HCT116 (cell line): ENCODE data around the gene ESYT3. TPM values are rescaled to one million over a fixed set of nuclear protein-coding genes. Genes with fewer than 3 reads are reported as not detected.

Experiments used
- ATAC-seq: fragments of 200-7000 bp; cut with Tn5 transposase; 2 replicates; pipeline ENCODE4 v1.9.1; 2020; ENCODE audit warnings: mild to moderate bottlenecking, moderate library complexity
- BruUV-seq: library from RNA; stranded (reverse); fragments of 400-500 nt; replicated peaks from 2 replicates; lab custom pipeline; 2021; lab: Mats Ljungman, UMichigan
- CTCF ChIA-PET: fragments of 300-600 bp; sonication (Branson Sonifier 250); formaldehyde crosslinking; loops from one replicate; lab custom pipeline; 2021; ENCODE audit warnings: antibody characterized with exemption; lab: Charles Lee
- POLR2A ChIA-PET: fragments of 300-600, 350-600 bp; sonication (Branson Sonifier 250); formaldehyde crosslinking; loops from one replicate; lab custom pipeline; 2021; ENCODE audit warnings: antibody characterized with exemption; lab: Charles Lee
- RAD21 ChIA-PET, 2 experiments: fragments of 300-600 bp; sonication (Branson Sonifier 250); formaldehyde crosslinking; loops; one replicate each; lab custom pipeline; 2023; ENCODE audit warnings: low total read pairs in 2 of 2; ENCODE audit not compliant: uncharacterized antibody in 2 of 2, unreplicated experiment in 2 of 2, low non-redundant PET in 1 of 2; lab: Charles Lee
- DNase-seq: peaks from one replicate; pipeline ENCODE4 v3.0.0-alpha.2; 2010; ENCODE audit warnings: low read depth, low spot score
- H2AFZ ChIP-seq: fragments of 200-600 bp; shearing (Covaris generic), sonication (generic); 2 replicates; pipeline ENCODE4 v1.6.1; 2017; ENCODE audit warnings: low read depth, mixed run types, mixed read lengths, antibody characterized with exemption, low read length; ENCODE audit not compliant: poor library complexity, severe bottlenecking
- H3K27ac ChIP-seq: 2 replicates; pipeline ENCODE4 v1.5.1; 2012; ENCODE audit warnings: low read depth, low read length
- H3K27me3 ChIP-seq: fragments of 200-600 bp; sonication (generic); 2 replicates; pipeline ENCODE4 v1.6.1; 2016; ENCODE audit warnings: mixed run types, low read length, mixed read lengths; ENCODE audit not compliant: insufficient read depth
- H3K36me3 ChIP-seq, 2 experiments: fragments of 200-500 bp in 1 of 2; fragments of 200-600 bp in 1 of 2; sonication (Bioruptor generic) in 1 of 2; sonication (generic) in 1 of 2; 2 replicates each; pipeline versions ENCODE4 v1.5.1 to v1.6.1; 2014 to 2016; ENCODE audit warnings: low read length in 2 of 2, inconsistent platforms in 1 of 2, mixed read lengths in 1 of 2, mixed run types in 1 of 2; ENCODE audit not compliant: insufficient read depth in 2 of 2, control insufficient read depth in 1 of 2
- H3K4me1 ChIP-seq, 2 experiments: fragments of 200-600 bp in 1 of 2; sonication (generic) in 1 of 2; 2 replicates each; pipeline versions ENCODE4 v1.5.1 to v1.6.1; 2012 to 2017; ENCODE audit warnings: low read length in 2 of 2, inconsistent platforms in 1 of 2, mild to moderate bottlenecking in 1 of 2, mixed read lengths in 1 of 2, mixed run types in 1 of 2, moderate library complexity in 1 of 2; ENCODE audit not compliant: insufficient read depth in 2 of 2, control insufficient read depth in 1 of 2
- H3K4me2 ChIP-seq: fragments of 200-600 bp; sonication (generic); 2 replicates; pipeline ENCODE4 v1.6.1; 2017; ENCODE audit warnings: mixed run types, low read length, mixed read lengths
- H3K4me3 ChIP-seq, 2 experiments: fragments of 200-600 bp in 1 of 2; sonication (generic) in 1 of 2; replicated peaks in 1 of 2; 2 replicates each; pipeline ENCODE4 v1.5.1; 2011 to 2016; ENCODE audit warnings: low read length in 2 of 2, control low read depth in 1 of 2, low read depth in 1 of 2, mild to moderate bottlenecking in 1 of 2, mixed read lengths in 1 of 2, mixed run types in 1 of 2
- H3K79me2 ChIP-seq: fragments of 200-600 bp; sonication (generic); 2 replicates; pipeline ENCODE4 v1.6.1; 2017; ENCODE audit warnings: mild to moderate bottlenecking, mixed run types, low read length, moderate library complexity, mixed read lengths; ENCODE audit not compliant: insufficient read depth
- H3K9ac ChIP-seq: fragments of 200-600 bp; sonication (generic); 2 replicates; pipeline ENCODE4 v1.6.1; 2016; ENCODE audit warnings: low read length, mixed read lengths
- H3K9me2 ChIP-seq: fragments of 200-600 bp; sonication (generic), shearing (Covaris generic); 2 replicates; pipeline ENCODE4 v1.6.1; 2017; ENCODE audit warnings: mixed run types, mild to moderate bottlenecking, moderate library complexity; ENCODE audit not compliant: insufficient read depth
- H3K9me3 ChIP-seq, 2 experiments: fragments of 200-500 bp in 1 of 2; fragments of 200-600 bp in 1 of 2; sonication (Bioruptor generic) in 1 of 2; sonication (generic) in 1 of 2; 2 replicates each; pipeline ENCODE4 v1.6.1; 2014 to 2017; ENCODE audit warnings: low read length in 2 of 2, mixed read lengths in 2 of 2, inconsistent platforms in 1 of 2, low read depth in 1 of 2, mild to moderate bottlenecking in 1 of 2, mixed run types in 1 of 2, moderate library complexity in 1 of 2; ENCODE audit not compliant: control insufficient read depth in 1 of 2, insufficient read depth in 1 of 2
- H4K20me1 ChIP-seq: fragments of 200-600 bp; sonication (generic), shearing (Covaris generic); 2 replicates; pipeline ENCODE4 v1.6.1; 2017; ENCODE audit warnings: mixed run types, mild to moderate bottlenecking, moderate library complexity; ENCODE audit not compliant: insufficient read depth
- CBX3 ChIP-seq: IDR thresholded peaks from 2 replicates; pipeline ENCODE4 v1.6.1; 2012; ENCODE audit warnings: low read depth
- CEBPB ChIP-seq: IDR thresholded peaks from 2 replicates; pipeline ENCODE4 v1.6.1; 2012; ENCODE audit warnings: low read depth
- CTCF ChIP-seq, 3 experiments: fragments of 200-600 bp in 1 of 3; sonication (generic) in 1 of 3; IDR thresholded peaks in 2 of 3; conservative IDR thresholded peaks in 1 of 3; 2 replicates each; pipeline ENCODE4 v1.5.1; 2012 to 2017; ENCODE audit warnings: low read depth in 2 of 3, low read length in 2 of 3, antibody characterized with exemption in 1 of 3, borderline replicate concordance in 1 of 3, control low read depth in 1 of 3, mild to moderate bottlenecking in 1 of 3, mixed read lengths in 1 of 3, mixed run types in 1 of 3, moderate library complexity in 1 of 3; ENCODE audit not compliant: insufficient read depth in 1 of 3
- EGR1 ChIP-seq: IDR thresholded peaks from 2 replicates; pipeline ENCODE4 v1.6.1; 2012; ENCODE audit warnings: low read depth
- EZH2 ChIP-seq: fragments of 200-600 bp; sonication (generic); IDR thresholded peaks from 2 replicates; pipeline ENCODE4 v1.6.1; 2017; ENCODE audit warnings: antibody characterized with exemption, mixed run types
- FOSL1 ChIP-seq: IDR thresholded peaks from 2 replicates; pipeline ENCODE4 v1.6.1; 2012; ENCODE audit warnings: low read depth
- JUND ChIP-seq: IDR thresholded peaks from 2 replicates; pipeline ENCODE4 v1.6.1; 2012
- POLR2A ChIP-seq: IDR thresholded peaks from 2 replicates; pipeline ENCODE4 v1.7.0; 2011; ENCODE audit warnings: borderline replicate concordance; ENCODE audit not compliant: insufficient read depth, insufficient read length; ENCODE audit errors: extremely low read depth
- POLR2AphosphoS5 ChIP-seq: IDR thresholded peaks from 2 replicates; pipeline ENCODE4 v1.6.1; 2011; ENCODE audit warnings: mild to moderate bottlenecking, low read depth, low read length, moderate library complexity
- RAD21 ChIP-seq: IDR thresholded peaks from 2 replicates; pipeline ENCODE4 v1.6.1; 2012; ENCODE audit warnings: low read depth, mild to moderate bottlenecking
- SP1 ChIP-seq: IDR thresholded peaks from 2 replicates; pipeline ENCODE4 v1.6.1; 2012; ENCODE audit warnings: low read depth
- TCF7L2 ChIP-seq: IDR thresholded peaks from 2 replicates; pipeline ENCODE4 v1.7.0; 2011; ENCODE audit warnings: borderline replicate concordance, inconsistent platforms; ENCODE audit not compliant: insufficient read depth, insufficient read length; ENCODE audit errors: extremely low read depth
- YY1 ChIP-seq: IDR thresholded peaks from 2 replicates; pipeline ENCODE4 v1.6.1; 2011; ENCODE audit warnings: low read length, low read depth, moderate library complexity, mild to moderate bottlenecking; ENCODE audit not compliant: insufficient replicate concordance; ENCODE audit errors: extremely low read depth
- ZFX ChIP-seq: fragments of 450-650 bp; IDR thresholded peaks from 2 replicates; pipeline ENCODE4 v1.6.1; 2017
- ZNF274 ChIP-seq: fragments of 200-500 bp; sonication (Bioruptor generic); IDR thresholded peaks from 2 replicates; pipeline ENCODE4 v1.6.1; 2014; ENCODE audit warnings: mild to moderate bottlenecking, low read depth, low read length, inconsistent platforms
- intact Hi-C: fragments of 100-400 bp; cut with micrococcal nuclease; formaldehyde crosslinking; loops from 2 replicates; pipeline ENCODE4 v1.10.0; 2022
- total RNA-seq: library from RNA; stranded (reverse); gene quantifications from one replicate; pipeline ENCODE4 v1.2.1, GENCODE V29; 2021; ENCODE audit not compliant: unreplicated experiment
- TF ChIP-seq, protein P1 (sequence below): IDR thresholded peaks from 2 replicates; pipeline ENCODE4 v1.6.1; 2012; ENCODE audit warnings: low read depth

ESYT3 gene
- total RNA-seq, 1 experiment from 2014 or later, result 0.05 TPM

DNA sequence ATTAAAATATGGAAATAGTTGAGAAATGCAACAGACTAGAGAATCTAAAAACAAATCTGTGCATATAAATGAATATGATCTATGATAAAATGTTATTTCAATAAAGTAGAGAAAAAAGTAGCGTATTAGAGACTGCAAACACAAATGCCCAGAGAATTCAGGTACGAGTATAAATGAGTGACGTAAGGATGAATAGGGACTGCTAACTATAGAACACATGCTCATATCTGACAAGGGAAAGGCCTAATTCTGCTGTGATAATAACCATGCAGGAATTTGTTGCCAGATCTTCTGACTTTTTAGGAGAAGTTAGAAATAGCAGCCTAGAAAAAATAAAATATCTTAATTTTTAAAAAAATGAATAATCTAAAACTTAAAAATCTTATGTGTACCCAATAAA, 73.1 kb downstream of the ESYT3 start:
- RAD21 ChIA-PET, result no interaction called here
- Histone ChIP-seq H3K27ac (no peak overlapping the region), H3K4me3 (no peak overlapping the region), H3K9ac (no peak overlapping the region), H4K20me1 (no peaks in the 10 kb centered on the region), H2AFZ (no peak overlapping the region), H3K9me3 (no peaks in the 10 kb centered on the region), H3K36me3 (peaks cover 0 to 2% of the 10 kb centered on the region in 2 experiments; a peak in 1 of 4 replicates), H3K4me1 (no peaks in the 10 kb centered on the region), H3K9me2 (no peaks in the 10 kb centered on the region), H3K4me2 (no peak overlapping the region), H3K79me2 (no peaks in the 10 kb centered on the region), H3K27me3 (no peaks in the 10 kb centered on the region)
- BruUV-seq, result no TSS peak
- DNase-seq, result no peak
- no peak for ATAC-seq
- TF ChIP-seq POLR2AphosphoS5, result no peak
- no peak for TF ChIP-seq CEBPB
- TF ChIP-seq EZH2, result no peak
- intact Hi-C loops, result no loop called here
- CTCF ChIA-PET, result no interaction called here
- POLR2A ChIA-PET, result no interaction called here

DNA sequence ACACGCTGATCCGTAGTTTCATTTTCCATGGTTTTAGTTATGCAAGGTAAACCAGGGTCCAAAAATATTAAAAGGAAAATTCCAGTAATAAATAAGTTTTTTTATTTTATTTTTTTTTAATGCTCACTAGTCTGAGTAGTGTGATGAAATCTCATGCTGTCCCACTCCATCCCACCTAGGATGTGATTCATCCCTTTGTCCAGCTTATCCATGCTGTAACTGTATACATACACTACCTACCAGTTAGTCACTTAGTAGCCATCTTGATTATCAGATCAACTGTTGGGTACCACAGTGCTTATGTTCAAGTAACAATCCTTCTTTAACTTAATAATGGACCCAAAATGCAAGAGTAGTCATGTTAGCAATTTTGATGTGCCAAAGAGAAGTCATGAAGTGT, 75.2 kb downstream of the ESYT3 start:
- no peaks in the 10 kb centered on the region for H4K20me1 ChIP-seq
- RAD21 ChIA-PET, result no interaction called here
- no TSS peak for BruUV-seq
- no peaks in the 10 kb centered on the region for H3K9me2 ChIP-seq
- H3K79me2 ChIP-seq, result no peaks in the 10 kb centered on the region
- no peaks in the 10 kb centered on the region for H3K4me1 ChIP-seq
- ATAC-seq, result no peak
- no peak overlapping the region for H3K4me3 ChIP-seq
- H3K9ac ChIP-seq, result no peak overlapping the region
- no peak overlapping the region for H2AFZ ChIP-seq
- H3K27me3 ChIP-seq, result no peaks in the 10 kb centered on the region
- peaks cover 0 to 2% of the 10 kb centered on the region in 2 experiments; a peak in 1 of 4 replicates for H3K36me3 ChIP-seq
- CTCF ChIA-PET, result no interaction called here
- H3K9me3 ChIP-seq, result no peaks in the 10 kb centered on the region
- intact Hi-C loops, result no loop called here
- no peak overlapping the region for H3K4me2 ChIP-seq
- no peak overlapping the region for H3K27ac ChIP-seq
- POLR2A ChIA-PET, result no interaction called here
- DNase-seq, result no peak
- TF ChIP-seq FOSL1, result no peak
- TF ChIP-seq ZNF274, result no peak
- no peak for TF ChIP-seq TCF7L2
- no peak for TF ChIP-seq CBX3
- TF ChIP-seq CTCF (IDR thresholded peaks at IDR 0.05 in 2 of 3, conservative IDR thresholded peaks at IDR 0.05 in 1 of 3; ENCODE audit: borderline replicate concordance in 1 of 3, insufficient read depth in 1 of 3, low read depth in 2 of 3, low read length in 2 of 3), result no peak
- no peak for TF ChIP-seq ZFX
- no peak for TF ChIP-seq SP1
- no peak for TF ChIP-seq POLR2A
- TF ChIP-seq YY1, result no peak
- no peak for TF ChIP-seq JUND
- no peak for TF ChIP-seq POLR2AphosphoS5
- TF ChIP-seq, protein P1, sequence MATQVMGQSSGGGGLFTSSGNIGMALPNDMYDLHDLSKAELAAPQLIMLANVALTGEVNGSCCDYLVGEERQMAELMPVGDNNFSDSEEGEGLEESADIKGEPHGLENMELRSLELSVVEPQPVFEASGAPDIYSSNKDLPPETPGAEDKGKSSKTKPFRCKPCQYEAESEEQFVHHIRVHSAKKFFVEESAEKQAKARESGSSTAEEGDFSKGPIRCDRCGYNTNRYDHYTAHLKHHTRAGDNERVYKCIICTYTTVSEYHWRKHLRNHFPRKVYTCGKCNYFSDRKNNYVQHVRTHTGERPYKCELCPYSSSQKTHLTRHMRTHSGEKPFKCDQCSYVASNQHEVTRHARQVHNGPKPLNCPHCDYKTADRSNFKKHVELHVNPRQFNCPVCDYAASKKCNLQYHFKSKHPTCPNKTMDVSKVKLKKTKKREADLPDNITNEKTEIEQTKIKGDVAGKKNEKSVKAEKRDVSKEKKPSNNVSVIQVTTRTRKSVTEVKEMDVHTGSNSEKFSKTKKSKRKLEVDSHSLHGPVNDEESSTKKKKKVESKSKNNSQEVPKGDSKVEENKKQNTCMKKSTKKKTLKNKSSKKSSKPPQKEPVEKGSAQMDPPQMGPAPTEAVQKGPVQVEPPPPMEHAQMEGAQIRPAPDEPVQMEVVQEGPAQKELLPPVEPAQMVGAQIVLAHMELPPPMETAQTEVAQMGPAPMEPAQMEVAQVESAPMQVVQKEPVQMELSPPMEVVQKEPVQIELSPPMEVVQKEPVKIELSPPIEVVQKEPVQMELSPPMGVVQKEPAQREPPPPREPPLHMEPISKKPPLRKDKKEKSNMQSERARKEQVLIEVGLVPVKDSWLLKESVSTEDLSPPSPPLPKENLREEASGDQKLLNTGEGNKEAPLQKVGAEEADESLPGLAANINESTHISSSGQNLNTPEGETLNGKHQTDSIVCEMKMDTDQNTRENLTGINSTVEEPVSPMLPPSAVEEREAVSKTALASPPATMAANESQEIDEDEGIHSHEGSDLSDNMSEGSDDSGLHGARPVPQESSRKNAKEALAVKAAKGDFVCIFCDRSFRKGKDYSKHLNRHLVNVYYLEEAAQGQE, result no peak
- no peak for TF ChIP-seq CEBPB
- TF ChIP-seq EZH2, result no peak
- no peak for TF ChIP-seq EGR1
- no peak for TF ChIP-seq RAD21
